HG03108 (cell line): ENCODE results near the gene PSMB11.

ENCODE experiments used
- ATAC-seq: cut with Tn5 transposase; IDR thresholded peaks from one replicate; pipeline ENCODE4 v1.9.1; 2021; ENCODE audit warnings: moderate library complexity; ENCODE audit not compliant: unreplicated experiment

The PSMB11 gene

DNA sequence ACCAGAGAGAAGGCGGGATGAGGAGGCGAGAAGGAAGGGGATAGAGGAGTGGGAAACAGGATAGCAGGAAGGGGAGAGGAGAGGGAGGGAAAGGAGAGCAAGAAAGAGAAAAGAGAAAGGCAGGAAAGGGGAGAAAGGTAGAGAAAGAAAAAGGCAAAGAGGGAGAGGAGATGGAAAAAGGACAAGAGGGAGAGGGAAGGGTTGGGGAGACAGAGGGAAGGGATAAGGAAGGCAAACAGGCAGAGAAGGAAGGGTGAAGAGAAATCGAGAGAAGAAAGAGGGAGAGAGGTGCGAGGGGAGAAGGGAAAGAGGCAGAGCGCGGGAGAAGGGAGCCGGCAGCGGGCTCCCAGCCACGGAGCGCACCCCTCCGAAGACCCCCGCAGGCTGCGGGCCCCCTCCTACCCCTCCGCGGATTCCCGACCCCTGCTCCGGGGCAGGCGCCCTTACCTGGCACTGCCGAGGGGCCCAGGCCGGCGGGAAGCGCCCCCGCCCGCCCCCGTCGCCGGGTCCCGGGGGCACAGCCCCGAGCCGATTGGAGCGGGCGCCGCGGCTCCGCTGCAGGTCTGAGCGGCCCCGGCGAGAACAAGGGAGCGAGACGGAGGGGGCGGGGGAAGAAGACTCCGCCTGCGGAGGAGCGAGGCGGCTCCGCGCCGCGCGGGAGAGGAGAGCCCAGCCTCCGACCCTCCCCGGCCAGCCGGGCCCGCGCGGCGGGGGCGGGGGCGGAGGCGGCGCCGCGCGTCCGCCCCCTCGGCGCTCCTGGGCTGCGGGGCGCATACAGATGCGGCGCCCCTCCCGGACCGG is 15.1 kb downstream of the PSMB11 start, which contains the start of gene CDH24:
Gene CDH24 (minus strand): TSS at position 565 of the 801 bp plus-strand sequence. CDS start 1,787 bp downstream, outside the sequence.
- peak; percentile 36 for ATAC-seq

DNA sequence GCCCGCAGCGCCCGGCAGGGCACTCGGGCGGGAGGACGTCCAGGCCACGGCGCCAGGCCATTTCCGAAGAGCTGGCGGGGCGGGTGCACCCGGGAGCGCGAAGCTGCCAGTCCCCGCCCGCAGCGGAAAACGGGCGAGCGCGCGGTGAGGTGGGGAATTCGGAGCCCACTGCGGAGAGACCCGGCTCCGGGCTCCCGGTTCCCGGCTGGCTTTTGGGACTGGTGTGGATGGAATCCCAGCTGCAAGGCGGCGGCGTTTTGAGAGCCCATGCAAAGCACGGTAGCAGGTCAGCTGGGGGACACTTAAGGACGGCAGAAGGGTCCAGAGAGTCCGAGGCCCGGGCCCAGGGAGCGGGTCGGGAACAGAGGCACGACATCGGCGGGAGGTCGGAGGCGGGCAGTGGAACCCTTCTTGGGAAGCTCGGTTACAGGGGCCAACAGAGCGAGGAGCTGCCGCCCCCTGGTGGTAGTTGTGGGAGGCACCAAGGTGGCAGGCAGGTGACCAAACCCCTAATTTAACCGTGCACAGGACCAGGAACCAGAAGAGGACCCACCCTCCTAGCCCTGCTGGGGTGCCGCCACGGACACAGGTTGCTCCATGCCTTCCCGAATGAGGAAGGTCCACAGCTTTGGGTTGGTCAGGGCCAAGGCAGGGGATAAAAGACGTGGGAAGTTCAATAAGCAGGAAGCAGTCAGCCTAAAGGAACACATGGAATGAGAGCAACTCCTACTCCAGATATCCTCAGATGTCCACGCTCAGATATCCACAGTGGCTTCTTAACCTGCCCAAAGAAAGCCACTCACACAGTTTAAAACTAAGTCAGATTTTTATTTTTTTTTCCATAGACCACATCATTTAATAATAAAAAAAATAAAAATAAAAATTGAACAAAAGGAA is 16.0 kb downstream of the PSMB11 start:
- peak; percentile 43 for ATAC-seq

DNA sequence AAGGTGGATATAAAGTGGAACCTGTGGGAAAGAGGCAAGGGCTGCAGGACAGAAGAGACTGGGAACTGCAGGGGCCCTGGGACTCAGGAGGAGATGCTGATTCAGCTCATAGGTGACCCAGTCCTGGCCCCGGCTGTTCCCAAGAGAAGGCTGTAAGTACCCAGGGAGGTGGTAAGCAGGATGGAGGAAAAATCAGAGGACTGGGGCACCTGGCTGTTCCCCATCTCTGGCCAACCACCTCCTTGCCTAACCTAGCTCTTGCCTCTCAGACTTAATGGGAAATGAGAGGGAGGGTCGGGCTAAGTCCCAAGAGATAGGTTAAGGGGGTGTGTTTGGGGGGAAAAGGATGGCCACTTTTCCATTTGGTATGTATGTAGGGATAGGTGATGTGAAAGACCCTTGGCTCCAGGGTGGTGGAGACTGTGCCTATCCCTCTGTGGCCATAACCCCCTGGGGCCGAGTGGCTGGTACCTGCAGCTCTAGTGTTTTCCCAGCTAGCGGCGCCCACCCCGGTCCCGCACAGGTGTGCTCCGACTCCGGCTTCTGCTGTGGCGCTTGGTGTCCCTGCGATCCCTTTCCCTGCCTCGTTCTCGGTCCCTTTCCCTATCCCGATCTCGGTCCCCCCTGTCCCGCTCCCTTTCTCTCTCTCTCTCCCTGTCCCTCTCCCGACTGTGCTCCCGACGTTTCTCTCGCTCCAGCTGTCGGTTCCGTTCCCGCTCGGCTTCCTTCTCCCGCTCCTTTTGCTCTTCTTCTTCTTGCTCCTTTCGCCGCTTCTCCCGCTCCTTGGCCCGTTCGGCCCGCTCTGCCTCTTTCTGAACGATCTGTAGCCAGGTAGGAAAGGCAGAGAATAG is 16.9 kb downstream of the PSMB11 start:
- ATAC-seq: no peak

DNA sequence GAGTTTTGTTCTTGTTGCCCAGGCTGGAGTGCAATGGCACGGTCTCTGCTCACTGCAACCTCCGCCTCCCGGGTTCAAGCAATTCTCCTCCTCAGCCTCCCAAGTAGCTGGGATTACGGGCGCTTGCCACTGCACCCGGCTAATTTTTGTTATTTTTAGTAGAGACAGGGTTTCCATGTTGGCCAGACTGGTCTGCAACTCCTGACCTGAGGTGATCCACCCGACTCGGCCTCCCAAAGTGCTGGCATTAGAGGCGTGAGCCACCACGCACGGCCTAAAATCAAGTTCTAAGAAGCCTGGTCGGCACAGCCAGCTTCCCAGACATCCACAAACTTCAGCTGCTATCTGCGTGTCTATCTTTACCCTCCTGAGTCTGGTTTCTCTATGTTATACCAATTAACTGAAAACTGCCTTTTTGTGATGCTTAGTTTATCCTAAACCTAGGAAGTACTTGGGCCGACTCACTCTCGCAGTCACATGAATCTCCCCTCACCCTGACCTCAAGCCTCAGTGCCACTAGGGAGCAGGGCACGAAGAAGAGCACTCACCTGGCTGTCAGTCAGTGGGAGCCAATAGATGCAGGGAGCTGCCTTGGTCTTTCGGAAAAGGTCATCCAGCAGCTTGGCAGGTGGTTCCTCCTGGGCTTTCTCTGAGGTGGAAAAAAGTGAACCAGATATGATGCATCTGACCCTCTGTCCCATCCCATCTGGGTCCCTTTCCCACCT is 18.7 kb downstream of the PSMB11 start:
- ATAC-seq: no peak

DNA sequence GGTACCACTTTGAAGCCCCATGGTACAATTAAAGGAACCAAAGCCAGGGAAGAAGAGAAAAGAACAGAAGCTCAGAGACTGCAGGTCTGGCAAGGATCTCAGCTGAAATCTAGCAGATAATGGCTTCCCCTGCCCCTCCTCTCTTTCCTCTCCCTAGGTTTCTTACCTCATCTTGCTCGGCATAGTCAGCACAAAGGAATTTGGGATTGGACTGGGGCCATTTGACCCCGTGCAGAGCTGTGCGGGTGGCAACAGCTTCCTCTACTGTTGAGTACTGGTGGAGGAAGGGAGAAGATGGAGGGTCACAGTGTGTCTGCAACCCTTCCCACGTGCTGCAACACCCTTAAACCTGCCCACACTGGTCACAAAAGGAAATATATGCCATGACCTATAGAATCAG is 20.0 kb downstream of the PSMB11 start:
- no peak for ATAC-seq

DNA sequence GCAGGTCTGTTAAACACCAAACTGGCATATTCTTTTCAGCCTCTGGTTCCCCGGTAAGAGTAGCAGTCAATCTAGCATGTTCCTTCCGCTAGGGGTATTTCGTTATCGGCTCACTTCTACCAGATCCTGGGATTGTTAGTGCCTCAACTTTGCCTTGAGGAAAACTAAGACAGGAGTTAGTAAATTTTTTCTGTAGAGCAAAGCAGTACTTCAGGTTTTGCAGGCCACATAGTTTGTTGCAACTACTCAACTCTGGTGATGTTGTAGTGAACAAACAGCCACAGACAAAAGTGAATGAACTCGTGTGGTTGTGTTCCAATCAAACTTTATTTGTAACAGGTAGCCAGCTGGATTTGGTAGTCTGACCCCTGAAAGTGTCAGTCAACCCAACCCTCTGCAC is 21.6 kb downstream of the PSMB11 start:
- ATAC-seq: no peak

DNA sequence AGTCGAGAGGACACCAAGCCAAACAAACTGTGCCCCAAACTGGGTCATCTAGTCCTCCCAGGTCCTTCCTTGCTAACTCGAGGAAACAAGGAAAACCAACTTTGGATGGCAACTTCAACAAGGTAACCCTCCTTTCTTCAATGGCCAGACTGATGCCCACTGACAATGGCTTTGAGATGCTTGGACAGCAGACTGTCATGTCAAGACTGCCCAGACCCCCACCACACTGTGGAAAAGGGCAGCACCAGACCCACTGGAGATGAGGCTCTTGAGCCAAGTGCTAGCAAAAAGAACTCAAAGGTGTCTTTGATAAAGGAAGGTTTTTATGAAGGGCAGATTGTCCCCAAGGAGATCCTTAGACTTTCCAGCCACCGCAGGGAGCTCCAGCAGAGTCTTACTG is 24.4 kb downstream of the PSMB11 start:
- no peak for ATAC-seq

DNA sequence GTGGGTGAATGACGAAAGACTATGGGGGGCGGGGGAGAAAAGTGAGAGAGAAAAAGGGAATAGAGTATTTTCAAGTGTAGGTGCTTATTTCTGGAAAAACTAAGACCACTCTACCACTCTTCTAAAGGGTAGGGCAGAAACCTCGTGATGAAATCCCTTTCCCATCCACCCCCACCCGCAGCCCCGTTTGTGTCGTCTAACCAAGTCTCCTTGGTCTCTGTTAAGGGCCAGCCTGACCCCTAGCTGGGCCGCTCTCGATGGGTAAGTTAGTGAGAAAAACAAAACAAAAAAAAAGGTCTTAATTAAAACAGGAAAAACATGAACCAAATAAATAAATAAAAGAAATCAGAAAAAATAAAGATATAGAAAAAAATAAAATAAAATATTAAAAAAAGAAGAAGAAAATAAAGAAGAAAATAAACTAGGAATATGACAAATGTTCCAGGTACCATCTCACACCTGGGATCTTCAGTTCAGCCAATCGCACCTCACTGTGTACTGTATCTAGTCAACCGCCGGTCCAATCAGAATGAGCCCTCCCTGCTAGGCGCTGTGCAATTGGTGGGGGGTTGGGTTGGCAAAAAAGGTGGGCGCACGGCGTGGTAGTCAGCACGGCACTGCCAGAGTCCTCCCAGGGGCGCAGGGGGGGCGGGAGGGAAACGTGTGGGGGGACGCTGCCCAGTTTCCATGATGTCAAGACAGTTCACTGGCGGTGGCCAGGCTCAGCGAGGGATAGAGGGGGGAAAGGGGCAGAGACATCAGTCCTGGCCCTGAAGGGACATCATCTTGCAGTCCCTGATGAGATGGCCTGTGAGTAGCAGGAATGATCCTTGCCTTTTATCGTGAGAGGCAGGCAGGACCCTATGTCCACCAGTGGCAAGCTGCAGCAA is 25.1 kb downstream of the PSMB11 start:
- no peak for ATAC-seq

DNA sequence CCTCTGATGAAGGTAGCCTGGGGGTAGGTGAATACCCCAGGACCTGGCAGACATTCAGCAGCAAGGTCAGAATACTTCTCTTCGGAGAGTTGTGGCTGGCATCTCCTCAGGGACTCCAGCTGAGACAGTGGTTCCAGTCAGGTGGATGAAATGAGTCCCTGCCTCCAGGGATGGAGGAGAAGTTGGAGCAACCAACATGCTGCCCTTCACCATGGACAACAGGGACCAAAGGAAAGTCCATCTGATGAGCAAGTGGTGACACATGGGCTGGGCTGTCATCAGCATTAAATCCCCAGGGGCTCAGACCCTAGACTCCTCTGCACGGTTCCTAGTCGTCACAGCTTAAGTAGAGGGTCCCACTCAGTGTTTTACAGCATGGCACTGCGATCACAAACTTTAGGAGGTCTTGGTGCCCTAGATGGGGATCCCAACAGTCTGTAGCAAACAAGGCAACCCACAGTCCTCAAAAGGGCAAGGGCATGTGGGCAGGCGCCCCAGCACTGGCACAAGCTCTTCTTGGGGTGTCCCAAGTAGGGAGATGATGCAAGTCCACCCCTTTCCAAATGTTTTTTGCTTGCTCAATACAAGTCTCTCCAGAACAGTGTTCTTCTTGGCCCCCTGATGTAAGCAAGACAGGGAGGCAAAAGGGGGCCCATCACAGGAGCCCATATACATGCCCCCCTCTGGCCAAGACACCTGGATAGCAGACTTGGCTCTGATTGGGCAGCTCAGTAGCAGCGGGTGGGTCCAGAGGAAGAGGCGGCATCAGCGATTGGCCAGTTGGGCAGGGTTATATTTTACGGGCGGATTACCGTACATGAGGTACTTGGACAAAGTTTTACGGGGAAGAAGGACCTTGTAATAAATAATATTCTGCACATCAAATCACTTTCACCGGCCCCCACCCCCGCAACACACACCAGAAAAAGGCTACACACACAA is 26.1 kb downstream of the PSMB11 start:
- ATAC-seq: no peak

DNA sequence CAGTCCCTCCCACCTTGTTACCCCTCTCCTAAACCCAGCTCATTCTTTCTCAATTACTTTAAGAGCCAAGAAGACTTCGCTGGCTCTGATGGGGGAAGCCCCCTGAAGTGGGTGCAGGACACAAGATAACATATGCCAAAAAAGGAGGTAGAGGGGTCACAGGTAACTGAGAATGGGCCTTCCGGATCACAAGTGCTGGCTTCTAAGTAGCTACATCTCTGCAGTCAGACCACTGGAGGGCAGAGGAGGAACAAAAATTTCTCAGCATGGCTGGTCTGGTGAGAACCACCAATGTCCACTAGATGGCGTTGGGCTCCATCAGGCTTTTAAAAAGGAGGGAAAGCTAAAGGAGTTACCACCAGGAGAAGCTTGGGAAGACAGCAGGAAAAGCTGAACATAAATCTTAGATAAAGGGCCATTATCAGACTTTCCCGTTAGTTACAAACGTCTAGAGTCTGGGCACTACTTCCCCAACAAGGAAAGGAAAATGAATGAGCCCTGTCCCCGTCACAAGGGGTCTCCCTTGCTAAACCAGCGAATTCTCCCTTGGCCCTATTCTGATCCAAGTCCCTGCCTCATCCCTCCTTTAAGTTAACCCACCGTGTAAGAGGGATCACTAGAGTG is 26.9 kb downstream of the PSMB11 start:
- peak; percentile 60 for ATAC-seq

DNA sequence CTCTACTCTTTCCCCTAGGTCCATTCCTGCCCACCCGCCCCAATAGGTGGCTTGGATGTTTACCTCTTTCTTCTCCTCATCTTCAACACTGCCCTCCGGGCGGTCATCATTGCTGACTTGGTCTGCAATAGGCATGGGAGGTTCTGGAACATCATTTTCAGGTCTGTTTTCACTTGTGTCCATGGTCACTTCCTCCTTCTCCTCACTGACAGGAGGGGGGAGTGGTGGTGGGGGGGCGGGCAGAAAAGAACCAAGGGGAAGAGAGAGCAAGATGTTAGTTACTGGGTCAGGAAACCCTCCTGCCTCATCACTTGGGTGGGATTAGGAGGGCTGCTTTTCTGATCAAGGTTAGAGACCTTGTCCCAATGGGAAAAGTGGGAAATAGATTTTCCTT is 27.4 kb downstream of the PSMB11 start:
- no peak for ATAC-seq

DNA sequence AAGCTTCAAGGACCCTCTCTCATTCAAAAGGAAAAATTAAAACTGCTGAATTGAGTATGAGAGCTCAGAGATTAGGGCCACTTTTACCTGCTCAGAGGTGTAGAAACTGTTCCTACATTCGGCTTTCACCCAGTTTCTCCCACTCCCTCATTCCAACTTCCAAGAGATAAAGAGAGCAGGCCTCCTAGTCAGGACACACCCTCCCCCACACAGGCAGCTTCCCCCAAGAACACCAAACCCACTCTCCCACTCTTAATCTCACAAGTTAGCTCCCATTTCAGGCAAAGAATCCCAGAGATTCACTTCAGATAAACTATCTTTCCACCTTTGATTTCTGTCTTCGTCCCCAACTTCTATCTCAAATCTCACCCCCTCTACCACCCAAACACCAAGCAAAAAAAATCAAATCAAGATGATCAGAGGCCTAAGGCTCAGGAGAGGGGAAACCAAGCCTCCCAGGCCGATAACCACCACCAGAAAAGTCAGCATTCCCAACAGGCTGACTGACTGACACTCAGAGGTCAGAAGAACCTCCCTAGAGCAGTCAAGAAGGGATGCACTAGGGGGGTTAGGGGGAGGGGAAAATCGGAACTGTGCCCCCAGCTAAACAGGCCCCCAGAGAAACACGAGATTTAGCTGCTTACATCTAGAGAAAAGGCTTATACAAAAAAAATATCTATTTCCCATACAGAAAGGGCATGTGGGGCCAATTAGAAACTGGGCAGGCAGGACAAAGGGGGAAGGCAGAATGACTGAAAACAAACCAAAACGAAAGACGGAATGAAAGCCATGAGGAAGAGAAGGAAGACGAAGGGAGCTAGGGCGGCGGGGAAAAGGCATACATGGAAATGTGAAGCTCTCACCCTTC is 28.5 kb downstream of the PSMB11 start:
- ATAC-seq: no peak

DNA sequence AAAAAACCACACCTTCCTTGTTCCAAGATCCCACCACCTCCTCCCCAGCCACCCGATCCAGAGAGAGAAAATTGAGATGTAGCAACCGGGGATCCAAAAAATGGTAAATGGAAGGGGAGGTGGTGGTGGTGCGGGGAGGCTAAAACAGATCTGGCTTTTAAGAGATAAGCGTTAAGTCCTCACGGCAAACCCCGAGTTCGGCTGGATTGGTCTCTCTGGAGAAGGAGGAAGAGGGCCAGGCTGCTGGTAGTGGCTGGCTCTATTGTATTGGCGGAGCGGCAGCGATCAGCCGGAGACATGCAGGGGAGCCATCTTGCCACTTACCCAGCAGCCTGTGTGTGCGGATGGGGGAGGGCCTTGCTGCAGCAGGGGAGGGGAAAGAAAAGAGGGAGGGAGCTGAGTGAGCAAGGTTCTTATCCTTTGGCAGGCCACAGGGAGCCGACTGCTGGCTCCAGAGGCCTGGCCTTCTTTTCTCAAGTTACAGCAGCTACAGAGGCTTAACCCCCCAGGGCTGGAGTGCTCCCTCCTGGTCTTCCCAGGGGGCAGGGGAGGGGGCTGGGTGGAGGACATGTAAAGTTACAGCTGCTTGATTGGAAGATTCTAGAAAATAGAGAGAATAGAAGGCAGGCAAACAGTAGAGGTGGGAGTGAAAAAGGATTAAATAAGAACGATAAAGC is 29.4 kb downstream of the PSMB11 start:
- peak; percentile 85 for ATAC-seq

DNA sequence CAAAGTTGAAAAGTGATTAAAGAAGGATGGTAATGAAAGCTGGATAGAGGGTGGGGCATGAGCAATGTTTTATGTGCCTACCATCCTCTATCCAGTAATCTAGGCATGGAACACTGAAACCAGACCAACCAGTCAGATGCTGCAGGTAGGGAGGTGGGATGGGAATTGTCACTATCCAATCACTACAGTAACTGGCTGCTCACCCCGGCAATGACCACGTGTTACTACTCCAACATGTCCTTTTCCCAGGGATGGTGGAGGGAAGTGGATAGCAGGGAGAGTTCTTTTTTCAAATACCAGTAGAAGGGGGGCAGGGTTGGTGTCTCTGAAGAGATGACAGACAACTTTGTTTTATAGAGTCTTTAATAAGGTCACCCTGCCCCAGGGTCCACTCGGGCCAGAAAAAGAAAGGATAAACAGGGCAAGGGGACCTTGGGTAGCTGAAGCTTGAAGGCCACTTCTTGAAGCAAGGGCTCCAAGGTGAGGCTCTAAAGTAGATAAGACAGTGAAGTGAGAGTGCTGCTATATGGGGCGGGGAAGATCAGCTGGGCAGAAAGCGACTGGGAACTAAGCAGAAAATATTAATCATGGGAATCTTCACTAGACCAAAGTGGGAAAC is 30.0 kb downstream of the PSMB11 start:
- no peak for ATAC-seq

DNA sequence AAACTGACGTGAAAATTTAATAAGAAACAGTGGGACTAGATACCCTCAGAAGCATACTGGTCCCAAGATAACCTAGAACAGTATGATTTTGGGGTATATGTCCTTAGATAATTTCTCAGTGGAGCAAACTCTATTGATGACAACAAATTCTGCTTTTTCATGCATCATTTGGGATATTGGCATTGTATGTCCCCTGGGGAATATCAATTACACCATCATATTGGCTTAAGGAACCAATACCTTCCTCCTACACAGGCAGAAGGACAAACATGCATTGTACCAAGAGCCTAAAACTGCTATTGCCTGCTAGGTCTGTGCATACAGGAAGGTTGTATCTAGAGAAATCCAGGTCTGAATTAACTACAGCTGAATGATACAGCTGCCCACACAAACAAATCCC is 32.9 kb downstream of the PSMB11 start:
- ATAC-seq: no peak
